WTC11 (cell line): Measurements from ENCODE around the gene WDR18. TPM values are rescaled to one million over a fixed set of nuclear protein-coding genes. Genes with fewer than 3 reads are reported as not detected.

Source experiments
- ATAC-seq: fragments of 200-7000 bp; cut with Tn5 transposase; 2 replicates; pipeline ENCODE4 v1.10.0; 2021; ENCODE audit warnings: mild to moderate bottlenecking, moderate library complexity
- CTCF ChIA-PET: fragments of 300-600 bp; sonication (Branson Sonifier 250); formaldehyde crosslinking; loops from one replicate; lab custom pipeline; 2021; ENCODE audit warnings: antibody characterized with exemption; lab: Charles Lee
- POLR2A ChIA-PET: fragments of 350-600 bp; sonication (Branson Sonifier 250); formaldehyde crosslinking; loops from one replicate; lab custom pipeline; 2021; ENCODE audit warnings: antibody characterized with exemption; lab: Charles Lee
- DNase-seq: peaks from one replicate; pipeline ENCODE4 v3.0.0; 2021; ENCODE audit warnings: low spot score
- H3K27ac Mint-ChIP-seq: 2 replicates; pipeline ENCODE4 v1.8.0; 2021; ENCODE audit warnings: mixed read lengths
- H3K27me3 Mint-ChIP-seq: 2 replicates; pipeline ENCODE4 v1.8.0; 2021; ENCODE audit warnings: low read depth, mild to moderate bottlenecking, moderate library complexity, mixed read lengths
- H3K36me3 Mint-ChIP-seq: 2 replicates; pipeline ENCODE4 v1.8.0; 2021; ENCODE audit warnings: mixed read lengths
- H3K4me1 Mint-ChIP-seq: 2 replicates; pipeline ENCODE4 v1.8.0; 2022; ENCODE audit warnings: mixed read lengths
- H3K4me3 Mint-ChIP-seq: 2 replicates; pipeline ENCODE4 v1.8.0; 2021; ENCODE audit warnings: mild to moderate bottlenecking, moderate library complexity, mixed read lengths
- H3K9me3 Mint-ChIP-seq: 2 replicates; pipeline ENCODE4 v1.8.0; 2021; ENCODE audit warnings: mixed read lengths
- AR ChIP-seq: fragments of 250-450 bp; sonication (Bioruptor Pico); IDR thresholded peaks from 2 replicates; pipeline ENCODE4 v1.9.0; 2021; ENCODE audit warnings: mild to moderate bottlenecking
- CTCF ChIP-seq: fragments of 200-600 bp; IDR thresholded peaks from 2 replicates; pipeline ENCODE4 v1.8.0; 2022; ENCODE audit warnings: antibody characterized with exemption
- GTF2I ChIP-seq: fragments of 250-450 bp; sonication (Bioruptor Pico); conservative IDR thresholded peaks from 2 replicates; pipeline ENCODE4 v1.4.0; 2021; ENCODE audit warnings: mild to moderate bottlenecking
- JAZF1 ChIP-seq: fragments of 250-450 bp; sonication (Bioruptor Pico); IDR thresholded peaks from 2 replicates; pipeline ENCODE4 v1.9.0; 2021; ENCODE audit warnings: moderate library complexity, mild to moderate bottlenecking, inconsistent platforms
- MAX ChIP-seq: sonication (generic); formaldehyde crosslinking; IDR thresholded peaks from 2 replicates; pipeline ENCODE4 v1.8.0; 2022; ENCODE audit warnings: mild to moderate bottlenecking, missing genetic modification reagents
- NFATC4 ChIP-seq: fragments of 250-450 bp; sonication (Bioruptor Pico); IDR thresholded peaks from 2 replicates; pipeline ENCODE4 v1.9.0; 2021; ENCODE audit warnings: mild to moderate bottlenecking
- NR2C2 ChIP-seq: sonication (generic); formaldehyde crosslinking; IDR thresholded peaks from 2 replicates; pipeline ENCODE4 v1.8.0; 2022; ENCODE audit warnings: mild to moderate bottlenecking, missing genetic modification reagents
- OVOL2 ChIP-seq: fragments of 250-450 bp; sonication (Bioruptor Pico); IDR thresholded peaks from 2 replicates; pipeline ENCODE4 v1.9.0; 2021; ENCODE audit warnings: mild to moderate bottlenecking, borderline replicate concordance
- PRRX2 ChIP-seq: fragments of 250-450 bp; sonication (Bioruptor Pico); IDR thresholded peaks from 2 replicates; pipeline ENCODE4 v1.8.0; 2021; ENCODE audit warnings: mild to moderate bottlenecking
- RORB ChIP-seq: fragments of 250-450 bp; sonication (Bioruptor Pico); IDR thresholded peaks from 2 replicates; pipeline ENCODE4 v1.9.0; 2021; ENCODE audit warnings: mild to moderate bottlenecking
- SMAD4 ChIP-seq: sonication (generic); formaldehyde crosslinking; IDR thresholded peaks from 2 replicates; pipeline ENCODE4 v1.8.0; 2022; ENCODE audit warnings: mild to moderate bottlenecking, missing genetic modification reagents
- SOX15 ChIP-seq: fragments of 250-450 bp; sonication (Bioruptor Pico); IDR thresholded peaks from 2 replicates; pipeline ENCODE4 v1.9.0; 2021; ENCODE audit warnings: mild to moderate bottlenecking
- ZNF219 ChIP-seq: sonication (generic); formaldehyde crosslinking; IDR thresholded peaks from 2 replicates; pipeline ENCODE4 v1.8.0; 2023; ENCODE audit warnings: missing genetic modification reagents, mild to moderate bottlenecking, borderline replicate concordance
- ZNF425 ChIP-seq: fragments of 250-450 bp; sonication (Bioruptor Pico); conservative IDR thresholded peaks from 2 replicates; pipeline ENCODE4 v1.9.0; 2021; ENCODE audit warnings: mild to moderate bottlenecking
- ZNF532 ChIP-seq: fragments of 250-450 bp; sonication (Bioruptor Pico); IDR thresholded peaks from 2 replicates; pipeline ENCODE4 v1.9.0; 2021; ENCODE audit warnings: mild to moderate bottlenecking, borderline replicate concordance
- total RNA-seq: library from RNA; stranded (reverse); gene quantifications from 3 replicates; pipeline ENCODE4 v1.2.3, GENCODE V29; 2021

Gene WDR18
- total RNA-seq, 1 experiment from 2014 or later = 140 TPM

GRCh38 chr19:995051-995827 is 11.1 kb downstream of the WDR18 start:
- POLR2A ChIA-PET = interaction anchor here (1.0 to 1.4 kb wide), 3 partner anchors 9 to 76 kb away, joined by 3 to 4 read pairs (median 3); no protein-coding TSS in a partner anchor
- Mint-ChIP-seq H3K9me3 (no peaks in the 10 kb centered on the region), H3K27ac (no peak overlapping the region), H3K36me3 (peaks cover 8% of the 10 kb centered on the region), H3K4me3 (no peak overlapping the region), H3K4me1 (peaks cover 5% of the 10 kb centered on the region; the same call in 1 of the 2 replicates), H3K27me3 (peaks cover 34% of the 10 kb centered on the region)
- TF ChIP-seq ZNF532 (CRISPR knock-in tag) (no peak), RORB (CRISPR knock-in tag) (no peak), OVOL2 (CRISPR knock-in tag) (no peak), ZNF219 (no peak), PRRX2 (CRISPR knock-in tag) (no peak), CTCF (no peak), AR (CRISPR knock-in tag) (no peak), SMAD4 (CRISPR knock-in tag) (no peak), NR2C2 (no peak), JAZF1 (CRISPR knock-in tag) (no peak), NFATC4 (CRISPR knock-in tag) (no peak), SOX15 (CRISPR knock-in tag) (no peak), GTF2I (CRISPR knock-in tag) (no peak), ZNF425 (CRISPR knock-in tag) (no peak), MAX (CRISPR knock-in tag) (no peak)
- TF ChIP-seq, all 79 proteins: peak for 0
- ATAC-seq = no peak
- CTCF ChIA-PET = interaction anchor here (0.6 to 4.0 kb wide), 6 partner anchors 9 to 249 kb away, joined by 3 to 20 read pairs (median 6); partner anchors contain the start of gene WDR18
- DNase-seq = no peak
